GM18511 (cell line): ENCODE data around the gene MTA1.

Experiments used
- ATAC-seq: cut with Tn5 transposase; IDR thresholded peaks from one replicate; pipeline ENCODE4 v1.9.1; 2021; ENCODE audit warnings: mild to moderate bottlenecking, moderate library complexity; ENCODE audit not compliant: unreplicated experiment

The MTA1 gene

DNA sequence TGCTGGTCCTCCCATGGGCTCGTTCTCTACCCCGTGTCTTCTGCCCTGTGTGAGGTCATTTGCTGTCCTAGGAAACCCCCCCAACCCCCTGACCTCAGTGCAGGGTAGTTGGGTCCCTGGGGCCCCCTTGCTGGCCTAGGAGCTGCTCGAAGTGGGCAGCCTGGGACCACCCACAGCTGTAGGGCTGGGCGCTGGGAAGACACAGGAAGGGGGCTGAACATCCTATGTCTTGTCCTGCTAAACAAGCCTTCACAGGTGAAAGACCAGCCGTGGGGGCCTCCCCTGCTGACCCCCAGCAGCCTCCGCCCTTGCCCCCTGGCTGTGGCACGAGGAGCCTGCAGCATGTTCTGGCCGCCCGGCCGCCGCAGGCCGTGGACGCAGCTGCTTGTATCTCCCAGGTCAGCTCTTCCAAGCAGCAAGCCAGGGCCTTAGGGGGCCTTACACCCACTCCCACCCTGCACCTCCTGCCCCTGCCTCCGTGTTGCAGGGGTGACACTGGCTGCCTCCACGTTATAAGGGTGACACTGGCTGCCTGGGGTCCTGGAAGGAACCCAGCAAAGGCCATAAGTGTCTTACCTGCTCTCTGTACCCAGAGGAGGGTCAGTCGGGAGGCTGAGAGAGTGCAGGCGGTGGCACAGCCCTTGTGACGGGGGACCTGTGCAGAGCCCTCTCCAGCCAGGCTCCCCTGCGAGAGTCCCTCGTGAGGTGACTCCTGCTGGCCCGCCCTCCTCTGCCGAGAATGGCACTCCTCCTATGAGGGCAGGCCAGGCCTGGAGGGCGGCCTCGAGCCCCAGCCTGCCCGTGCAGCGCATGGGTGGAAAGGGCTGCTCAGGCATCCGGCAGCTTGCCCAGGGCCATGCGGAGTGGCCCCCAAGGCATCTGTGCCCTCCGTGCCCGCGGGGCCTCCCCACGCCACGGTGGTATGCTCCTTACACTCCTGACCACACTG is 32.8 kb upstream of the MTA1 start:
- ATAC-seq, result no peak

GRCh38 chr14:105387530-105387922 is 32.1 kb upstream of the MTA1 start:
- no peak for ATAC-seq

DNA sequence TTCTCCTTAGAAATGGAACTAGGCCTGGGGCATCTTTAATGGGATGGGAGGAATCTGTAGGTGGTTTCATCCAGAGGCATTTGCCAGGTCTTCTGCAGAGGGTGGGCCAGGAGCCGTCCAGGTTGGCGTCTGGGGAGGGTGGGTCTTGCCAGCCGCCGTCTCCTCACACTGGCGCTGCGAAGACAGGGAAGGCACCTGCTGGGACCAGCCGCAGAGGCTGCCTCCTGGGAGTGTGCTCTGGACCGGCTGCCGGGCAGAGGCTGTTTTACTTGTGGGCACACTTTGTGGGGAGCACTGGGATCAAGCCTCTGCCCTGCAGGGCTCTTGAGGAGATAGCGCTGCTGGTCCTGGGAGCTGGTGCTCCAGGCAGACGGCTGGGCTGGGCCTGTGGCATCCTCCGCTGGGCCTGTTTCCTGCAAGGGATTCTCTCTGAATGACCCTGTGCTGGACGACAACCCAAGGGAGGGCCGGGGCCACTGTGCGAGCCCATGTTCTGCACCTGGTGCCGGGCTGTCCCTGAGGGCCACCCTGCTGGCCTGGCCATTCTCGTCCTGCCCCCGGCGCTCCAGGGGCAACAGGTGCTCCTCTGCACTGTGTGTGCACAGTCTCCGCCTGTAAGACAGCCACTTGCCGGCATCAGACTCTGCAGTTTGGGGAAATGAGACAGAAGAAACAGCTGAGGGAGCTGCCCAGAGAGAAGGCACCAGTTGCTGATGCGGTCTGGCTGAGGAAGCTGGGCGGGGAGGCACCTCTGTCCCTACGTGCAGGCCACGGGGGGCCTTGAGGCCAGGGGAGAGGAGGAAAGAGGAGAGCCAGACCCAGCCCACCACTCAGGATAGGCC is 31.3 kb upstream of the MTA1 start:
- ATAC-seq, result no peak

- ATAC-seq, result no peak
Observed at GRCh38 chr14:105388976-105389375, 30.7 kb upstream of the MTA1 start.

DNA sequence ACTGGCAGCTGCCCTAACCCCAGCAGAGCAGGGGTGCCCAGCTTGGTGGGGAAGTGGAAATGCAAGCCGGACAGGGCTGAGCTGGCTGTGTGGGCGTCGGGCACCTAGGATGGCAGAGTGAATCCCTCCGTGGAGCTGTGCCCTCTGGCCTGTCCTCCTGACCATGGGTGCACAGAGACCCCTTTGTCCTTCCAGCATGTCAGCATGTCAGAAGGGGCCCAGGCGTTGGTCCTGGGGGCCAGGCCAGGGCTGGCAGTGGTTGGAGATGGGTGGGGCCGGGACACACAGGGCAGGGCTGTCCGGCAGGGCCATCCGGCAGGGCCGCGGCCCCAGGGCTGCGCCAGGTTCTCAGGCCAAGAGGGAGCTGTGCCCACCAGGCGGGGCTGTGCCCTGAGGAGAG is 30.1 kb upstream of the MTA1 start:
- no peak for ATAC-seq

GRCh38 chr14:105389976-105390848 is 29.4 kb upstream of the MTA1 start:
- no peak for ATAC-seq

- ATAC-seq, result no peak
Observed at GRCh38 chr14:105390849-105391500, 28.7 kb upstream of the MTA1 start.

GRCh38 chr14:105391541-105391940 is 28.1 kb upstream of the MTA1 start:
- ATAC-seq, result no peak

GRCh38 chr14:105392131-105393090 is 27.2 kb upstream of the MTA1 start:
- ATAC-seq, result no peak

GRCh38 chr14:105393151-105393550 is 26.5 kb upstream of the MTA1 start:
- ATAC-seq, result no peak

- ATAC-seq, result no peak
Observed at GRCh38 chr14:105394714-105395537, 24.7 kb upstream of the MTA1 start.

DNA sequence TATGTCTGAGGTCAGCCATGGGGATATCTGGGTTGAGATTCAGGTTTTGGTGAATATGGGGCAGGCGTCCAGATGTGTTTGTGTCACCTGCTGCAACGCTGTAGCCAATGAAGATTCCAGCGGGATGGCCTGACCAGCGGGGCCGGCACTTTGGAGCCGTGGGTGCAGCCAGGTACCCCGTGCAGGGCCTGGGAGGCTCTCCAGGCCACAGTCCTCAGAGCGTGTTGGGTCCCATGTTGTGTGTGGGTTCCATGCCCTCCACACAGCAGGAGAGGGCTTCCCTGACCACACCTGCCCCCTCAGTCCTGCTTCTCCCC is 24.1 kb upstream of the MTA1 start:
- ATAC-seq, result no peak

GRCh38 chr14:105397350-105397931 is 22.2 kb upstream of the MTA1 start:
- no peak for ATAC-seq

GRCh38 chr14:105398044-105398725 is 21.4 kb upstream of the MTA1 start, which contains the start of gene TEX22:
Gene TEX22, plus strand, starts transcription at chr14:105398538. Its CDS starts 803 bp downstream, at chr14:105399341.
- ATAC-seq, result peak; percentile 88

DNA sequence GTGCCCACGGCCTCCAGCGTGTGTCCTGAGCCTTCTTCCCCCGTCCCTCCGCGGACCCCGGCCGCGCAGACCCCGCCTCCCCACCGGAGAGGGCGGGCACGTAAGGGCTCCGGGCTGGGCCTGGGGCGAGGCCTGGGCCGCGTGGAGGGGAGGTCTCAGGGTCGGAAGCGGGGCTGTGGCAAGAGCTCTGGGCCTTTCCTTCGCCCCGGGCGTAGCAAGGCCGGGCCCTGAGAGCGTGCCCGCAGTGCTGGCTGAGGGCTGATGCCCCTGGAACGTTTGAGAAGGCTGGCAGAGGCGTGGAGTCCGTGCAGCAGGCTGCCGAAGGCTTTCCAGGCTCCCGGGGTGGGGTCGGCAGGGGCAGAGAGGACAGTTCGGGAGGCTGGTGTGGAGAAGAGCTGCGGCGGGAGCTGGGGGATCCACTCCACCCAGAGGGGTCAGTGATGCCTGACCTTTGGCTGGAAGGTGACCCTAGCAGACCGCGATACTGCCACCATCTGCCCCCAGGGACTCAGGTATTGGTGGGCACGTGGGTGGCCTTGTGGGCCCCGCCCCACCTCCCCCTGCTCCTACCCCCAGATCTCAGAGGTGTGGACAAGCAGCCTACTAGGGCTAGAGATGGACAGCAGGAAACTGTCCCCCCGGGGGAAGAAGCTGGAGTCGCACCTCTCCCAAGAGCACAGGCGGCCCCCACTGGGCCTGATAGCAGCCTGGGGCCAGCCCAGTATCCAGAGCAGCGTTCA is 20.7 kb upstream of the MTA1 start:
- ATAC-seq, result peak; percentile 58

GRCh38 chr14:105399466-105399775 is 20.2 kb upstream of the MTA1 start:
- ATAC-seq, result no peak

DNA sequence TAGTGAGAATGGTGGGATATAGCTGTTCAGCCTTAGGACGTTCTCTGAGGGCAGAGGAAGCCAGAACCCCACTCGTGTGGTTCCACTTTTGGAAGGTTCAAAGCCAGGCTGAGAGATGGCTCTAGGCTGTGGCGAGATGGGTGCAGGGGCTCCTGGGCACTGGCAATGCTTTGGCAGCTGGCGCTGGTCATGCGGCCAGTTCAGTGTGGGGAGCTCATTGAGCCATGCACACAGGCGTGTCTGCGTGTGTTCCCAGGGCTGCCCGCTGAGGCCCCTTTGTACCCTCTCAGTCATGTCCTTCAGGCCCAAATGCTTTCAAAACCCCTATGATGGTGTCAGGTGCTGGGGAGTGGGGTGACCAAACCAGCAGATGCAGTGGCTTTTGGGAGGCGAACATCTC is 19.6 kb upstream of the MTA1 start:
- no peak for ATAC-seq
